UCSD-AML1 (cell line): Measurements from ENCODE around the gene FAM20B.
A peak's percentile ranks its signal among the peaks of the same experiment; 100 is the strongest.
"Not testable (repeated sequence)": the region's sequence is repeated elsewhere in the genome, so short reads cannot be mapped to it uniquely, and the experiment has no call there.

ENCODE experiments used
- DNase-seq: peaks from one replicate; lab custom pipeline; 2025; ENCODE audit not compliant: unreplicated experiment; lab: John Stamatoyannopoulos, UW

The FAM20B gene

GRCh38 chr1:179025125-179025974, at the start of gene FAM20B:
FAM20B (plus strand) TSS chr1:179025894; CDS start chr1:179043848, 17,954 bp downstream.
- DNase-seq: peak; percentile 95

GRCh38 chr1:178976541-178976940, 49.2 kb upstream of the FAM20B start:
- DNase-seq: no peak

GRCh38 chr1:178986204-178986603, 39.5 kb upstream of the FAM20B start:
- DNase-seq: no peak

- DNase-seq: not testable (repeated sequence)
Measured at GRCh38 chr1:178988198-178988597, 37.5 kb upstream of the FAM20B start.

GRCh38 chr1:178993559-178993958, 32.1 kb upstream of the FAM20B start:
- DNase-seq: no peak

- DNase-seq: no peak
Measured at GRCh38 chr1:178997428-178997827, 28.3 kb upstream of the FAM20B start.

- no peak for DNase-seq
Measured at GRCh38 chr1:178998295-178998694, 27.4 kb upstream of the FAM20B start.

- DNase-seq: no peak
Measured at GRCh38 chr1:178999061-178999460, 26.6 kb upstream of the FAM20B start.

GRCh38 chr1:179001451-179001850, 24.2 kb upstream of the FAM20B start:
- no peak for DNase-seq

- not testable (repeated sequence) for DNase-seq
Measured at GRCh38 chr1:179002064-179002463, 23.6 kb upstream of the FAM20B start.

- peak; percentile 65 for DNase-seq
Measured at GRCh38 chr1:179002552-179003345, 22.9 kb upstream of the FAM20B start.

GRCh38 chr1:179003512-179004066, 22.1 kb upstream of the FAM20B start:
- no peak for DNase-seq

- no peak for DNase-seq
Measured at GRCh38 chr1:179007233-179007632, 18.5 kb upstream of the FAM20B start.

GRCh38 chr1:179010671-179011070, 15.0 kb upstream of the FAM20B start:
- no peak for DNase-seq

GRCh38 chr1:179012038-179012437, 13.7 kb upstream of the FAM20B start:
- DNase-seq: no peak

- no peak for DNase-seq
Measured at GRCh38 chr1:179014123-179014522, 11.6 kb upstream of the FAM20B start.

GRCh38 chr1:179015396-179015795, 10.3 kb upstream of the FAM20B start:
- no peak for DNase-seq

- DNase-seq: peak; percentile 49
Measured at GRCh38 chr1:179016706-179017382, 8.8 kb upstream of the FAM20B start.

GRCh38 chr1:179017383-179018326, 8.0 kb upstream of the FAM20B start:
- DNase-seq: no peak

- no peak for DNase-seq
Measured at GRCh38 chr1:179021873-179022272, 3.8 kb upstream of the FAM20B start.
